Measurements from ENCODE around the gene NEUROG1. TPM values are rescaled to one million over a fixed set of nuclear protein-coding genes. Genes with fewer than 3 reads are reported as not detected.

NEUROG1 gene
- total and polyA plus RNA-seq, 7 donors = not detected

- H3K9me3 ChIP-seq = no peaks in the 10 kb centered on the region
- no peak for ATAC-seq
These were observed 47.8 kb downstream of the NEUROG1 start for GRCh38 chr5:135487839-135488514.

GRCh38 chr5:135487037-135487395, 48.7 kb downstream of the NEUROG1 start:
- intact Hi-C loops (cut with DNase I) = loop anchor here in 1 of 2 donors (5.0 kb wide), 1 partner anchor 45 kb away; no protein-coding TSS in a partner anchor
- H3K27me3 ChIP-seq (ENCODE audit: insufficient read depth in 3 of 3, low read length in 2 of 3) = peaks cover 3 to 65% (median 28%) of the 10 kb centered on the region in 3 donors
- 53 to 64% (median 62%) methylated on average over 1 of the region's 1 CpG for WGBS, 3 donors

More at GRCh38 chr5:135487839-135488514, 47.8 kb downstream of the NEUROG1 start:
- peaks cover 3 to 75% (median 28%) of the 10 kb centered on the region in 3 donors for H3K27me3 ChIP-seq (ENCODE audit: insufficient read depth in 3 of 3, low read length in 2 of 3)
- H3K4me1 ChIP-seq = peaks cover 14% of the 10 kb centered on the region
- DNase-seq = no peak
- no peak overlapping the region for H3K27ac ChIP-seq
- TF ChIP-seq CTCF (IDR thresholded peaks at IDR 0.05) = no peak
- H3K4me3 ChIP-seq = peak overlapping the region; percentile 54
- H3K36me3 ChIP-seq (ENCODE audit: insufficient read depth in 1 of 2, low read depth in 1 of 2) = no peaks in the 10 kb centered on the region
- intact Hi-C loops (cut with DNase I) = loop anchor here in 1 of 2 donors (5.0 kb wide), 1 partner anchor 44 kb away; no protein-coding TSS in a partner anchor
- whole genome bisulfite sequencing, 3 donors = 40 to 47% (median 43%) methylated on average over 10 to 11 of the region's 11 CpGs

GRCh38 chr5:135486131-135487036, 49.4 kb downstream of the NEUROG1 start:
- no peak overlapping the region for H3K27ac ChIP-seq
- no peak for ATAC-seq
- intact Hi-C loops (cut with DNase I) = loop anchor here in 1 of 2 donors (5.0 kb wide), 1 partner anchor 46 kb away; no protein-coding TSS in a partner anchor
- no peak overlapping the region for H3K4me3 ChIP-seq
- no peak for DNase-seq
- no peaks in the 10 kb centered on the region for H3K36me3 ChIP-seq (ENCODE audit: insufficient read depth in 1 of 2, low read depth in 1 of 2)
- no peaks in the 10 kb centered on the region for H3K9me3 ChIP-seq
- no peak for TF ChIP-seq CTCF (IDR thresholded peaks at IDR 0.05)
- H3K27me3 ChIP-seq (ENCODE audit: insufficient read depth in 3 of 3, low read length in 2 of 3) = peaks cover 3 to 59% (median 24%) of the 10 kb centered on the region in 3 donors
- WGBS, 3 donors = 81 to 84% (median 82%) methylated on average over 13 of the region's 13 CpGs
- H3K4me1 ChIP-seq = peaks cover 14% of the 10 kb centered on the region

More at GRCh38 chr5:135487037-135487395, 48.7 kb downstream of the NEUROG1 start:
- DNase-seq (no peak), ATAC-seq (no peak)
- H3K4me3 ChIP-seq = no peak overlapping the region
- no peak for TF ChIP-seq CTCF (IDR thresholded peaks at IDR 0.05)
- H3K4me1 ChIP-seq = peaks cover 14% of the 10 kb centered on the region
- no peaks in the 10 kb centered on the region for H3K36me3 ChIP-seq (ENCODE audit: insufficient read depth in 1 of 2, low read depth in 1 of 2)
- no peaks in the 10 kb centered on the region for H3K9me3 ChIP-seq
- no peak overlapping the region for H3K27ac ChIP-seq

- Histone ChIP-seq H3K36me3 (ENCODE audit: insufficient read depth in 1 of 2, low read depth in 1 of 2) (no peaks in the 10 kb centered on the region), H3K4me1 (peaks cover 7% of the 10 kb centered on the region), H3K27me3 (ENCODE audit: insufficient read depth in 3 of 3, low read length in 2 of 3) (peaks cover 3 to 48% (median 14%) of the 10 kb centered on the region in 3 donors), H3K27ac (no peak overlapping the region), H3K4me3 (no peak overlapping the region), H3K9me3 (no peaks in the 10 kb centered on the region)
- ATAC-seq (no peak), DNase-seq (no peak)
- WGBS, 3 donors = 46 to 63% (median 62%) methylated on average over 5 of the region's 5 CpGs
- intact Hi-C loops (cut with DNase I) = loop anchor here in 1 of 2 donors (5.0 kb wide), 1 partner anchor 48 kb away; no protein-coding TSS in a partner anchor
- no peak for TF ChIP-seq CTCF (IDR thresholded peaks at IDR 0.05)
These were observed 51.1 kb downstream of the NEUROG1 start for GRCh38 chr5:135484674-135485086.

Other genes starting within 250 kb of the NEUROG1 start
- 100 to 1,000 TPM in 1 of 4 donors, 10 to 100 TPM in 3; 57.8 to 108 (median 81.5) TPM for gene MACROH2A1, start 136.7 kb downstream of the NEUROG1 start, total RNA-seq
- gene MACROH2A1, start 136.7 kb downstream of the NEUROG1 start, polyA plus RNA-seq = 100 to 1,000 TPM in 2 of 3 donors, 10 to 100 TPM in 1; 73.1 to 127 (median 125) TPM
- gene DCANP1, start 88.6 kb downstream of the NEUROG1 start, total RNA-seq = not detected
- gene DCANP1, start 88.6 kb downstream of the NEUROG1 start, polyA plus RNA-seq = under 1 TPM in 1 of 3 donors, not detected in 2; 0.01 TPM
- gene TIFAB, start 83.6 kb downstream of the NEUROG1 start, total RNA-seq = not detected
- under 1 TPM in 1 of 3 donors, not detected in 2; under 0.01 TPM for gene TIFAB, start 83.6 kb downstream of the NEUROG1 start, polyA plus RNA-seq
- 10 to 100 TPM in 3 of 4 donors, 1 to 10 TPM in 1; 2.6 to 28.9 (median 22.6) TPM for gene CXCL14, start 43.0 kb upstream of the NEUROG1 start, total RNA-seq
- gene CXCL14, start 43.0 kb upstream of the NEUROG1 start, polyA plus RNA-seq = 10 to 100 TPM in 2 of 3 donors, 1 to 10 TPM in 1; 8.8 to 28.3 (median 21.0) TPM

All from psoas muscle (tissue), 8 donors.